HG03342 (cell line): ENCODE measurements around the gene CIBAR2.

ENCODE experiments used
- ATAC-seq: cut with Tn5 transposase; IDR thresholded peaks from one replicate; pipeline ENCODE4 v1.9.1; 2021; ENCODE audit warnings: mild to moderate bottlenecking, moderate library complexity; ENCODE audit not compliant: unreplicated experiment

Gene CIBAR2

GRCh38 chr16:85103114-85104079, 8.9 kb downstream of the CIBAR2 start:
- no peak for ATAC-seq

- no peak for ATAC-seq
Measured at GRCh38 chr16:85101956-85102630, 10.2 kb downstream of the CIBAR2 start.

GRCh38 chr16:85100265-85100664, 12.0 kb downstream of the CIBAR2 start:
- ATAC-seq: no peak

DNA sequence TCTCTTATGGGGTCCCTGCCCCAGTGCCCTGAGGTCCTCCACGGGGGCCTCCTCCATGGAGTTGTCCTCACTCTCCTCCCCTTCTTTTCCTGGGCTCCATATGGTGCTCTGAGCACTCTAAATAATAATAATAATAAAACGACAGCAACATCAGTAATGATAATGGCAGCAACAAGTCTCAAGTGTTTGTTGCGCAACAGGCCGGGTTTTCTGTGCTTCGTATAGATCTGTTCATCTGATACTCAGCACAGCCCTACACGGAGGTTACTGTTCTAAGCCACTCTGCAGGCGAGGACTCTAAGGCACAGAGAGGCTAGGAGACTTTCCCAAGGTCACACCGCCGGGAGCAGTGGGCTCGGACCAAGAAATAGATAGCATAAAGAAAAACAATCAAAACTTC, 13.7 kb downstream of the CIBAR2 start:
- no peak for ATAC-seq

DNA sequence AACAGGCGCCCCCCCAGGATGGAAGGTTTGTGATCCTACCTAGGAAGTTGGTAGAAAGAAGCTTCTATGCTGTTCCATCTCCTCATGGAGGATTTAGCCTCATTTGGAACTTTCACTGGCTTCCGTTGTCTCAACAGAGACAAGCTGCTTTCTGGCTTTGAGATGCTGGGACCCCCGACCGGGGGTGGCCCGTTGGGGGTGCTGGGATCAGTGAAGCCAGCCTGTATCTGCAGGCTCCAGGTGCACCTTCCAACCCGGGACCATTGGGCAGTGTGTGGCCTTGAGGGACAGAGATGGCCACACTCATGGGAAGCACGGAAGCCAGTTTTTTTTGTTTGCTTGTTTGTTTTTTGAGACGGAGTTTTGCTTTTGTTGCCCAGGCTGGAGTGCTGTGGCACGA, 15.4 kb downstream of the CIBAR2 start:
- no peak for ATAC-seq

DNA sequence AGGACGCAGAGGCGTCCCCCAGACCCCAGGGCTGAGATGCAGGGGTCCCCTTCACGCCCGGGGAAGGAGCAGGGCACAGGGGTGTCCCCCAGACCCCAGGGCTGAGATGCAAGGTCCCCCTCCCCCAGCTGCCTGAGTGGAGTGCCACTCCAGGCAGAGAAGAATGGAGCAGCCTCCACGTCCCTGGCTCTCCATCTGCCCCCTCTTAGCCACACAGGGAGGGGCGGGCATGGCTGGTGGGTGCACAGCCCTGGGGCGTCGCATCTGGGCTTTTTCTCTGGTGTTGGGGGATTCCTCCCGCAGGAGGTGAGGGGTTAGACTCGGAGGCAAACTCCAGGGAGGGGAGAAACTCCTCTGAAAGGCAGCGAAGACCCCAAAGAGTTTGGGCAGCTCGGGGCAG, 17.5 kb downstream of the CIBAR2 start:
- ATAC-seq: no peak

DNA sequence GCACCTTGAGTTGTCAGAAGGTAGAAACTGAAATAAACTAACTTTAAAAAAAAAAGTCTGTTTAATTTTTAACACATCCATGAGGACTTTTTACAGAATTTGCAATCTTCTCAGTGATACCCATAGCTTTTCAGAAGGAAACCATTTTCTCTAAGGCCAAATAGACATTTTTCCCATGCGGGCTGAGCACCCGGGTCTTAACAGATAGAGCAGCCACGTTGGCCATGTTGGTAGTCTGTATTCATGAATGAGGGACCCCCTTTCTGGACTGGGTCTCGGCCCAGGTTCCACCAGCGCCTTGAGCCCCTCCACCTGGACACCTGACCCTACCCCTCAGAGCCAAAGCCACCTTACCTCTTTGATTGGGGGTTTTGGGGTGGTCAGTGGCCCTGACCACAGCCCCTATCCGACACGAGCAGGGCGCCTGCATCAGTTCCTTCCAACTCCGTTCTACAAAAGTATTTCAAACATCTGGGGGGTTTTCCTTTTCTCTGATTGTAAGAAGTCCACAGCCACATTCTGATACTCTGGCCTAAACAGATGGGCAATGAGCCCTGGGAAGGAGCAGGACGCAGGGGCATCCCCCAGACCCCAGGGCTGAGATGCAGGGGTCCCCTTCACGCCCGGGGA, 18.0 kb downstream of the CIBAR2 start:
- no peak for ATAC-seq

DNA sequence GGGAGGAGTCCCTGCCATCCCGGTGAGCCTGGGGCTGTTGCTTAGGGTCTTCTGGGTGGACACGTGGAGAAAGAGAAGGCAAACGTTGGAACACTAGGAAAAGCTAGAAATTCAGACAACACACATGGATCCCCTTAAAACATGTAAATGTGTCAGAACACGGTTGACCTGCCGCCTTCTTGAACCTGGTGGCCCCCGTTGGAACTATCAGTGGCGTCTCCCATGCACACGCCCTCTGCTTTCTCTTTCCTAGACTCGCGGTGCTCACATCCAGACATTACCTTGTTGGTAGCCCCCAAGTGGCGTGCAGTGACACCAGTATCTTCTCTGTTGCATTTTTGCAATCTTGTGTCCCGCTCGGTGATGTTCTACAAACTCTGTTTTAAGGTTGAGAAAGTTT, 18.6 kb downstream of the CIBAR2 start:
- no peak for ATAC-seq

DNA sequence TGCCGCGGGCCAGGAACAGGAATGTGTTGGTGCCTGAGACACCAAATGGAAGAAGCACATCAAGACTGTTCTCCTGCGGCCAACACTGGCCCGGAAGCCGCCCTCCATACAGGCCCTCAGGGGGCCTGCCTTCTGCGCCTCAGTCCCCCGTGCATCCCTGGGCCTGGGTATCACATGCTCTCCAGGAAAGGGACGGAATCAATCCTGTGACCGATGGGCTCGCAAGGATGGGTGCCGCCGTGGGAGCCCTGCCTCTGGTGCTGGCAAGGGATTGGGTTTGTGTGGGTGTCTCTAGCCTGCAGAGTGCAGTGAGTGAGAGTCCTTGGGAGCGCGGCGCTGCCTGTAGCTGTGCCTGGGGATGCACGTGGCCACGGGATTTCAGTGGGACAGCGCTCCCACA, 19.4 kb downstream of the CIBAR2 start:
- ATAC-seq: no peak

- ATAC-seq: no peak
Measured at GRCh38 chr16:85092309-85092708, 20.0 kb downstream of the CIBAR2 start.

DNA sequence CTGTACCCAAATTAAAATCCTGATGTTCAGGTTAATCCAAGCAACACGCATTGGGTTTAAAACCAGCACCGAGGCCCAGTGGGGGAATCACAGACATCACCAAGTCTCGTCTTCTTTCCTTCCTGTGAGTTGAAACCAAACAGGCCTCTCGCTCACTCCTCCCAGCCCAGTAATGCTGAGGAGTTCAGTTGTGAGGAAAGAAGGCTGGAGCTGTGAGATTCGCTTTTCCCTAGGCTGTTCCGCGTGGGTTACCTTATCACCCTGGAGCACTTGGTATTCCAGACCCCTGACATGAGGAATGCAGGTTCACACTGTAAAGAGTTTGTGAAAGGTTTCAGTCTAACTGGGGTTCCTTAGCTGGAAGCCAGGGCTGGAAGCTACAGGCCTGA, 20.8 kb downstream of the CIBAR2 start:
- ATAC-seq: no peak

DNA sequence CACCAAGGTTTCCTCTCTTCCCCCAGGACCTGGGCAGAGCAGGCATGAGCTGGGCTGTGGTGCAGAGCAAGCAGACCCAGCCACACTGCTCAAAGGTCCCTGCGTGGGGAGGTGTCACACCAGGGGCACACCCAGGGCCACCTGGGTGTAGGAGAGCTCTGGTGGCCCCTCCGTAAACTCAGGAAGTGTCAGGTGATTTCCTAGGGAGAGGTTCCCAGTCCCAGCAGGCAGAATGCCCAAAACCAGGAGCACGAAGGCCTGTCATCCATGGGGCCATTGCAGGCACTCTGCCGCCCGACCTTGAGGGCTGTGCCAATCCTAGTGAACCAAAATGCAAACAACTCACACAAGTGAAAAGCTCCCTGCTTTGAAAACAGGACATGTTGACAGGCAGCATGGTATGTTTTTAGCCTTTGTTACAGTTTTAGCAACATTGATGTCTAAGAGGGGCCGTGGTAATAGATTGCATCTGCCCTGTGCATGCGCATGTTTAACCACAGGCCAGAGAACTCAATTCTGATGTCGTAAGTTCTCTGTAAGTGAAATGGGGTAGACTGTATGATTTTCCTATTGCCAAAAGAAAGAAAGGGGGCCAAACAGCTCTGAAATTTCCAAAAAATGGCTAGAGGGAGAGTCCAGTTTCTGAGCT, 21.3 kb downstream of the CIBAR2 start:
- no peak for ATAC-seq

GRCh38 chr16:85090181-85090580, 22.1 kb downstream of the CIBAR2 start:
- no peak for ATAC-seq

DNA sequence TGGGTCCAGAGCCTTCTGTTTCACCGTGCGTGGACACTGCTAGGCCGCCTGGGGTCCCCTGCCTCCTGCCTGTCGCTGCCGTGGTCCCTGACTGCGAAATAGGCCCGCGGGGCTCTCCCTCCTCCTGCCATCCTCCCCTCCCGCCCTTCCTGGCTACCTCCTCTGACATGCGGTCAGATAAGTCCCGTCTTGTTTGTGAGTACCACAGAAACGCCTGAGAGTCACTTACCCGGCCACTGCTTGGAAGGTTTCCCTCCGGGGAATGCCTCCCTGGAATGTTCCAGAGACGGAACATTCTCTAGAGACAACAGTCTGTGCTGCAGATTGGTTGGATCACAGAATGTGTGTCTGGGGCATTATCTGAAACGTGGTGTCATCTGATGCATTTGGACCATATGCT, 22.7 kb downstream of the CIBAR2 start:
- ATAC-seq: no peak

DNA sequence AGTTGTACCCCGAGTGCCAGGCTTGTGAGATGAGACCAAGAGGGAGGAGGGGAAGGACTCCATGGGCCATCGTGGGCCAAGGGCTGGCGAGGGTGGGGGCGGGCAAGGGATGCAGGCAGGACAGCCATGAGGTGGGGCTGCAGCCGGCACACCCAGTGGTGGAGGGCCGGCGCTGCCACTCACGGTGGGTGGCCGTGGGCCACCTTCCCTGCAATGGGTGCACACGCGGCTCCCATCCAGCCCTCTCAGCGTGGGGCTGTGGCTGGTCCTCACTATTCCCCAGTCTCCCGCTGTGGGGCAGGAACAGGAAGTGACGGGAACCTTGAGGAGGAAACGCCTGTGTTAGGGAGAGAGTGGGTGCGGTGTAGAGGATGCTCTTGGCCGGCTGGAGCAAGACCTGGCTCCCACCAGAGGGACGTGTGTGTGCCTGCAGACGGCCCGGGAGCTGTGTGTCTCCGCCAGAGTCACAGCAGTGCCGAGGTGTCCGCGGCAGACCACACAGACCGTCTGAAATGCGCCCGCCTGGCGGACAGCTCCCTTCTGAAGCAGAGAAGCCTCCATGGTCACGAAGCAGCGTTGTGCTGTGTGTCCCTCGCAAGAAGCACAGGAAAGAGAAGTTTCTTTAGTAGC, 23.6 kb downstream of the CIBAR2 start:
- no peak for ATAC-seq

GRCh38 chr16:85087899-85088569, 24.2 kb downstream of the CIBAR2 start:
- ATAC-seq: no peak

DNA sequence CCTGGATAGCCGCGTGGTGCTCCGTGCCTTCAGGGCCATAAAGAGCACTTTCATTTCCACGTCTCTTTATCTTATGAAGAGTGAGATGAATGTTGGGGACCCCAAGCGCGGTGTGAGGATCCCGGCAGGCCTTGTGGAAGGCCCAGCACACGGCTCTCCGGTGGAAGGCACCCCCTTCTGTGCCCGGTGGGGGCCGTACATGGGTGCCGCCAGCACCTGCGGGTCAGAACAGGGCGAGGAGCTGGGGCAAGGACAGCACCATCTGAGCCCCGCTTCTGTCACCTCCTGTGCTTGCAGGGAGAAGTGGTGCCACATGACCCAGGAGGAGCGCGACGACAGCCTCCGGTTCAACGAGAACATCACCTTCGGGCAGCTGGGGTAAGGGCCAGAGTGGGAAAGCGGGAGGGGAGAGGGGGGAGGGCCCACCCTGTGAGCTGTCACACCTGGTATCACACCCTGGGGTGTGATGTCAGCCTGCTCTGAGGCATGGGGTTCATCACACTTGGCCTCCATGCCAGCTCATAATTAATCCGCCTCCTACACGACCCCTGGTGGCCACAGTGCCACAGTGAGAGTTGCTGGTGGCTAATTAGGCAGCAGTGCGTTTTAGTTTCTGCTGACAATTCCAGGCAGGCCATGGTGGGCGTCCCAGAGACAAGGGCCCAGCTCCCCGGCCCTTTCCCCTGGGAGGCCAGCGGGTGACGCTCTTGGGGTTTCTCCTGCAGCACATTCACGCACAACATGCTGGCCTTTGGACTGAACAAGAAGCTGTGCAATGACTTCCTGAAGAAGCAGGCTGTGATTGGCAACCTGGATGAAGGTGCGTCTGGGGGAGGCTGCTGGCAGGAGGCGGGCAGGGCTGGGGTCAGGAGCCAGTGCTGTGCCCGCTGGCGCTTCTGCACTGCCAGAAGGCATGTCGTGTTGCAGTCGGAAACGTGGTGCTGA, 25.7 kb downstream of the CIBAR2 start:
- ATAC-seq: no peak

DNA sequence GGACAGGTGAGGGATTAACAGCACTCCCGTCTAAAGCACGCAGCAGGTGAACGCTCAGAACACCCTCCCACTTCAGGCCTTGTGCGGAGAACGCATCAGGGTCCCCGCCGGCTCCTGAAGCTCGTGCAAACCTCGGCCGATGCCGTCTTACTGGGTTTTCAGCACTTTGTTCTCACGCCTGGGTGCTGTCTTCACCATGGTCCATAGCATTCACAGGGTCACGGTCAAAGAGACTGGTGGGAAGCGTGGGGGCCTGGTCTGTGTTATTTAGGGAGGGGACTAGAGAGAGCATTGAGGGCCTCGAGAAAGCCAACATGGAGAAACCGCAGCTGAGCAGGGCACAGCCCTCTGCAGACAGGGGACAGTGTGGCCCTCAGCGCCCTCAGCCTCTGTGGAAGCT, 26.6 kb downstream of the CIBAR2 start:
- no peak for ATAC-seq

- no peak for ATAC-seq
Measured at GRCh38 chr16:85084841-85085510, 27.3 kb downstream of the CIBAR2 start.
